Measurements from ENCODE around the gene FARS2. TPM values are rescaled to one million over a fixed set of nuclear protein-coding genes. Genes with fewer than 3 reads are reported as not detected.

The FARS2 gene
- polyA plus RNA-seq, 1 donor from 2014 or later: 11.9 TPM

- Histone ChIP-seq H3K27ac (ENCODE audit: low read length) (no peak overlapping the region), H3F3A (ENCODE audit: insufficient read depth, low read length, poor library complexity, severe bottlenecking) (no peaks in the 10 kb centered on the region), H3K27me3 (ENCODE audit: insufficient read depth, low read depth, low read length) (no peaks in the 10 kb centered on the region), H3K4me2 (ENCODE audit: low read length) (no peak overlapping the region), H3K4me3 (ENCODE audit: low read length) (no peak overlapping the region), H4K20me1 (ENCODE audit: insufficient read depth) (no peaks in the 10 kb centered on the region), H3K9ac (ENCODE audit: low read length) (no peak overlapping the region), H3K79me2 (replicated peaks; ENCODE audit: insufficient read depth, low read length) (no peaks in the 10 kb centered on the region), H3K9me2 (ENCODE audit: insufficient read depth, low read length) (no peaks in the 10 kb centered on the region), H2AFZ (ENCODE audit: low read depth, low read length) (no peak overlapping the region), H3K36me3 (ENCODE audit: insufficient read depth, low read length) (no peaks in the 10 kb centered on the region), H3K9me3 (ENCODE audit: low read length) (no peaks in the 10 kb centered on the region)
- TF ChIP-seq SMC3 (conservative IDR thresholded peaks at IDR 0.05; ENCODE audit: poor library complexity) (no peak), EZH2 (IDR thresholded peaks at IDR 0.05; ENCODE audit: borderline replicate concordance, insufficient read depth, low read length, poor library complexity, severe bottlenecking) (no peak), REST (IDR thresholded peaks at IDR 0.05; ENCODE audit: borderline replicate concordance) (no peak), EP300 (conservative IDR thresholded peaks at IDR 0.05; ENCODE audit: poor library complexity, severe bottlenecking) (no peak), TAF1 (IDR thresholded peaks at IDR 0.05; ENCODE audit: low read depth) (no peak), MXI1 (conservative IDR thresholded peaks at IDR 0.05; ENCODE audit: poor library complexity, severe bottlenecking) (no peak), POLR2AphosphoS5 (IDR thresholded peaks at IDR 0.05) (no peak), CTCF (IDR thresholded peaks at IDR 0.05; ENCODE audit: poor library complexity, severe bottlenecking) (no peak), RAD21 (conservative IDR thresholded peaks at IDR 0.05) (no peak)
Observed at GRCh38 chr6:5241252-5241651, 20.1 kb upstream of the FARS2 start.

- H3K27me3 ChIP-seq (ENCODE audit: insufficient read depth, low read depth, low read length): no peaks in the 10 kb centered on the region
- H3K9ac ChIP-seq (ENCODE audit: low read length): no peak overlapping the region
- H3K36me3 ChIP-seq (ENCODE audit: insufficient read depth, low read length): no peaks in the 10 kb centered on the region
- no peaks in the 10 kb centered on the region for H3K9me3 ChIP-seq (ENCODE audit: low read length)
- H3K79me2 ChIP-seq (replicated peaks; ENCODE audit: insufficient read depth, low read length): no peaks in the 10 kb centered on the region
- no peaks in the 10 kb centered on the region for H4K20me1 ChIP-seq (ENCODE audit: insufficient read depth)
- H3K4me2 ChIP-seq (ENCODE audit: low read length): no peak overlapping the region
- no peak overlapping the region for H3K4me3 ChIP-seq (ENCODE audit: low read length)
- H2AFZ ChIP-seq (ENCODE audit: low read depth, low read length): no peak overlapping the region
- no peaks in the 10 kb centered on the region for H3K9me2 ChIP-seq (ENCODE audit: insufficient read depth, low read length)
- TF ChIP-seq EZH2 (IDR thresholded peaks at IDR 0.05; ENCODE audit: borderline replicate concordance, insufficient read depth, low read length, poor library complexity, severe bottlenecking) (no peak), MXI1 (conservative IDR thresholded peaks at IDR 0.05; ENCODE audit: poor library complexity, severe bottlenecking) (no peak), CTCF (IDR thresholded peaks at IDR 0.05; ENCODE audit: poor library complexity, severe bottlenecking) (no peak), POLR2AphosphoS5 (IDR thresholded peaks at IDR 0.05) (no peak), EP300 (conservative IDR thresholded peaks at IDR 0.05; ENCODE audit: poor library complexity, severe bottlenecking) (no peak), TAF1 (IDR thresholded peaks at IDR 0.05; ENCODE audit: low read depth) (no peak), REST (IDR thresholded peaks at IDR 0.05; ENCODE audit: borderline replicate concordance) (no peak), SMC3 (conservative IDR thresholded peaks at IDR 0.05; ENCODE audit: poor library complexity) (no peak), RAD21 (conservative IDR thresholded peaks at IDR 0.05) (no peak)
- H3F3A ChIP-seq (ENCODE audit: insufficient read depth, low read length, poor library complexity, severe bottlenecking): no peaks in the 10 kb centered on the region
- no peak overlapping the region for H3K27ac ChIP-seq (ENCODE audit: low read length)
Observed at GRCh38 chr6:5243069-5243468, 18.2 kb upstream of the FARS2 start.
